ENCODE measurements around the gene RDX. TPM values are rescaled to one million over a fixed set of nuclear protein-coding genes. Genes with fewer than 3 reads are reported as not detected.

The RDX gene
- total RNA-seq = 100 to 1,000 TPM in 1 of 4 donors, 10 to 100 TPM in 1, 1 to 10 TPM in 2; 8.3 to 113 (median 13.7) TPM

DNA sequence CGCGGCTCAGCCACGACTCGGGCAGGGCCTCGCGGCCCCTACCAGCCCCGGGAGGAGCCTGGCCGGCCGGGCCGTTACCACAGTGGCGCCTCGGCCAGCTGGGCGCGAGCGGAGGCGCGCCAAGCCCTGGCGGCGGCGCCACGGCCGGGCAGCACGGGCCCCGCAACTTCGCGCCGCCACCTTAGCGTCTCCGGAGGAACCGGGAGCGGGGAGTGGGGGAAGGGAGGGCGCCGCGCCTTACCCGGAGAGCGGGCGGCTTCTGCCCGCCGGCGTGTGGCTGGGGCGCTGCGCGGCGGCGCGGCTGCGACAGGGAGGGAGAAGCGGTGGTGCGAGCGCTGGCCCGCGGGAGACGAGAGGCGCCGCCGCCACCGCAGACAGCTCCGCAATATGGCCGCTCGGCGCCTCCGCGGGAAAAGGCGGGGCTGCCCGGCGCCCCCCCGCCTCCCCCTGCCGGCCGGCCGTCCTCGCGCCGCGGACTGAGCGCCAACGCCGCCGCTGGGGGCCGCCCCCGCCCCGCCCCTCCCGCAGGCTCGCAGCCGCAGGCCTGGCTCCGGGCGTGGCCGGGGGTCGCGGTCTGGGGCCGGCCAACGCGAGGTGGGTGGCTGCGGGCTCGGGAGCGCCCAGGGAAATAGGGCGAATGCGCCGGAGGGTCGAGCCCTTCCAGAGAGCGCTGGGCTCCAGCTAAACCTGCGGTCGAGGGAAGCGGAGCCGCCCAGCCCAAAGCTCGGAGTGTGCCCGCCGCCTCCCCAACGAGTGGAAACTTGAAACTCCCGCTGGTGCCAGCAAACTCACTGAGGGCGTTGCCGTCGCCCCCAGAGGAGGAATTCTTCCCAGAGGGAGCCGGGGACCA, at the start of gene RDX:
RDX (minus strand) TSS at position 389 of the 850 bp plus-strand sequence. CDS start 16,922 bp downstream, outside the sequence.
- Histone ChIP-seq H3K36me3 (no peaks in the 10 kb centered on the region), H3K4me1 (peaks cover 0 to 7% (median 0%) of the 10 kb centered on the region in 4 donors), H3K27ac (peak within 1 kb of the TSS; percentile 75 to 93 (median 88)), H3K9me3 (no peaks in the 10 kb centered on the region), H3K27me3 (no peaks in the 10 kb centered on the region), H3K4me3 (peak within 1 kb of the TSS; percentile 71 to 94 (median 80))
- TF ChIP-seq CTCF (IDR thresholded peaks at IDR 0.05) (peak in 1 of 6 experiments; percentile 13), POLR2A (IDR thresholded peaks at IDR 0.05) (no peak)
- DNase-seq = peak; percentile 59 to 75 (median 64)

DNA sequence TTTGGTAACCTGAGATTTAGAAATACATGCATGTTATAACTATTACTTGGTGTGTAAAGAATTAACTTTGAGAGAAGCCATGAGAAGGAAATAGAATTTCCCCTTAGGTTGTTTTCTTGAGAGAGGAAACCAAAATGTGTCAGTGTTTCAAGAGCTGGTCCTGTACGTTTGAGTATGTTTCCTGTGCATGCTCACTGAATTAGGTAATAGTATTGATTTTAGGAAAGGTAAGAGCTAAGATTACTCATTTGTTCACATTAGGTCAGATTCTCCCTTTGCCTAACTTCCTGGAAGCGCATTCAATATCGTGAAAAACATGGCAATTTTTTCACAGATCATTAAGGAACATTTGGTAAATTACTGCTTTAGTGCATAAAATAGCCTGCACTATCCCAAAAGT, 49.3 kb upstream of the RDX start:
- no peak for TF ChIP-seq POLR2A (IDR thresholded peaks at IDR 0.05)
- TF ChIP-seq CTCF (IDR thresholded peaks at IDR 0.05) = no peak
- DNase-seq = no peak
- Histone ChIP-seq H3K9me3 (no peaks in the 10 kb centered on the region), H3K27ac (no peak overlapping the region), H3K4me3 (no peak overlapping the region), H3K4me1 (no peaks in the 10 kb centered on the region), H3K36me3 (no peaks in the 10 kb centered on the region), H3K27me3 (no peaks in the 10 kb centered on the region)

DNA sequence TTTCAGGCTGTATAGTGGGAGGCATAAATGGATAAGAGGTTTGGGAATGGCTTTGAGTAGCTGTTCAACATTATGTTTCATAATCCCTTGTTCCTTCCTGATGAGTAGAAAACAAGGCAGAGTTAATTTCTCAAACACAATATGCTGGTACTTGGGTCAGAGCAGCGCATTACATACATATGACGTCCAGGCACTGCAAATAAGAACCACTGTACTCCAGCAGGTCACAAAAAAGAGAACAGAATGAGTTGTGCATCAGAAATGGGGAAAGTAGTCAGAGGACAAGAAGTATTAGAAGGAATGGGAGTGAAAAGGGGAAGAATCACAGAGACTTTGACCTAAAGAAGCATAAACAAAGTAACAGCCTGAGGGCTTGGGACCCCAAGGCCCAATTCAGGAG, 44.0 kb upstream of the RDX start:
- H3K4me1 ChIP-seq = no peaks in the 10 kb centered on the region
- no peaks in the 10 kb centered on the region for H3K36me3 ChIP-seq

GRCh38 chr11:110339456-110340250, 43.2 kb upstream of the RDX start:
- Histone ChIP-seq H3K36me3 (no peaks in the 10 kb centered on the region), H3K9me3 (no peaks in the 10 kb centered on the region), H3K4me3 (no peak overlapping the region), H3K27me3 (no peaks in the 10 kb centered on the region), H3K4me1 (no peaks in the 10 kb centered on the region), H3K27ac (no peak overlapping the region)
- TF ChIP-seq CTCF (IDR thresholded peaks at IDR 0.05) (no peak), POLR2A (IDR thresholded peaks at IDR 0.05) (no peak)
- no peak for DNase-seq

More for the DNA sequence above, 44.0 kb upstream of the RDX start:
- Histone ChIP-seq H3K27ac (no peak overlapping the region), H3K27me3 (no peaks in the 10 kb centered on the region), H3K4me3 (no peak overlapping the region), H3K9me3 (no peaks in the 10 kb centered on the region)
- TF ChIP-seq CTCF (IDR thresholded peaks at IDR 0.05) (no peak), POLR2A (IDR thresholded peaks at IDR 0.05) (no peak)
- no peak for DNase-seq

DNA sequence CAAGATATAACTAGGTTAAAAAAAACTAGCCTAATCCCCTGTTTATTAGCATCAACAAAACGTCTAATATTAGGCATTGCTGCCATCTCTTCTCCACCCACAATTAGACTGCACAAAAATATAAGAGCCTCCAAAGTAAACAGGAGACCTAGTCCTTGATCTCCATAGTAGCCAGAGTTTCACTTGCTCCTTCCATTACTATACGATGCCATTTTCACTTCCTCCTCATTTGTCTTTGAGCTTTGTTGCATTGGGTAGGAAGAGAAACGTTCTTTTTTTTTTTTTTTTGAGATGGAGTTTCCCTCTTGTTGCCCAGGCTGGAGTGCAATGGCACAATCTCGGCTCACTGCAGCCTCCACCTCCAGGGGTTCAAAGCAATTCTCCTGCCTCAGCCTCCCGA, 42.3 kb upstream of the RDX start:
- TF ChIP-seq CTCF (IDR thresholded peaks at IDR 0.05) = no peak
- Histone ChIP-seq H3K4me3 (no peak overlapping the region), H3K27me3 (no peaks in the 10 kb centered on the region), H3K9me3 (no peaks in the 10 kb centered on the region), H3K36me3 (no peaks in the 10 kb centered on the region), H3K27ac (no peak overlapping the region), H3K4me1 (no peaks in the 10 kb centered on the region)
- no peak for DNase-seq
